Spleen (tissue), 11 donors: ENCODE data around the gene TYRP1. TPM values are rescaled to one million over a fixed set of nuclear protein-coding genes. Genes with fewer than 3 reads are reported as not detected.
A peak's percentile ranks its signal among the peaks of the same experiment; 100 is the strongest.

Source experiments
- DNase-seq: peaks from one replicate; pipeline ENCODE4 v3.0.0-alpha.2; 2020
- H3K27ac ChIP-seq, 8 donors: fragments of 200-600 bp; sonication (generic) in 7 of 8; 1 replicate in 4 of 8; 2 replicates in 4 of 8; pipeline versions ENCODE4 v1.5.0 to v1.8.0; 2016 to 2021; ENCODE audit warnings: inconsistent platforms in 4 of 8, mild to moderate bottlenecking in 4 of 8, moderate library complexity in 1 of 8
- H3K27me3 ChIP-seq, 7 donors: fragments of 200-600 bp; sonication (generic) in 6 of 7; replicated peaks in 1 of 7; 1 replicate in 4 of 7; 2 replicates in 3 of 7; pipeline versions ENCODE4 v1.5.0 to v1.8.0; 2016 to 2021; ENCODE audit warnings: inconsistent platforms in 3 of 7, mild to moderate bottlenecking in 1 of 7
- H3K36me3 ChIP-seq, 6 donors: fragments of 200-600 bp; sonication (generic) in 5 of 6; 1 replicate in 4 of 6; 2 replicates in 2 of 6; pipeline versions ENCODE4 v1.5.0 to v1.8.0; 2016 to 2021; ENCODE audit warnings: inconsistent platforms in 2 of 6
- H3K4me1 ChIP-seq, 6 donors: fragments of 200-600 bp; sonication (generic) in 5 of 6; 1 replicate in 3 of 6; 2 replicates in 3 of 6; pipeline versions ENCODE4 v1.5.0 to v1.8.0; 2016 to 2021; ENCODE audit warnings: inconsistent platforms in 3 of 6
- H3K4me3 ChIP-seq, 8 donors: fragments of 200-600 bp; sonication (generic) in 7 of 8; 1 replicate in 4 of 8; 2 replicates in 4 of 8; pipeline versions ENCODE4 v1.5.0 to v1.8.0; 2016 to 2021; ENCODE audit warnings: inconsistent platforms in 4 of 8, mild to moderate bottlenecking in 4 of 8, moderate library complexity in 2 of 8
- H3K9me3 ChIP-seq, 8 donors: fragments of 200-600 bp; sonication (generic) in 7 of 8; 1 replicate in 4 of 8; 2 replicates in 4 of 8; pipeline versions ENCODE4 v1.5.0 to v1.8.0; 2016 to 2021; ENCODE audit warnings: inconsistent platforms in 4 of 8
- CTCF ChIP-seq, 11 experiments: fragments of 200-600 bp in 7 of 11; fragments of 450-650 bp in 4 of 11; sonication (generic) in 4 of 11; IDR thresholded peaks in 8 of 11; conservative IDR thresholded peaks in 3 of 11; 1 replicate in 7 of 11; 2 replicates in 4 of 11; pipeline versions ENCODE4 v1.4.0 to v1.8.0; 2016 to 2021; ENCODE audit warnings: antibody characterized with exemption in 11 of 11, inconsistent platforms in 4 of 11, mild to moderate bottlenecking in 1 of 11
- POLR2A ChIP-seq, 3 donors: fragments of 450-650 bp; IDR thresholded peaks; one replicate each; pipeline ENCODE4 v1.5.1; 2017; ENCODE audit warnings: antibody characterized with exemption in 3 of 3, mild to moderate bottlenecking in 1 of 3
- POLR2AphosphoS5 ChIP-seq, 3 donors: sonication (generic); formaldehyde crosslinking; IDR thresholded peaks; one replicate each; pipeline ENCODE4 v1.5.1; 2017; ENCODE audit warnings: antibody characterized with exemption in 3 of 3
- WGBS, 5 donors: extraction: QIAGEN DNeasy Blood & Tissue Kit in 3 of 5; methylation state at CpG; one replicate each; pipeline versions ENCODE4 v1.1.5 to v1.1.7; 2013 to 2018; 5-methylcytosine and 5-hydroxymethylcytosine counted together
- intact Hi-C: fragments of 100-400 bp; cut with DNase I; formaldehyde crosslinking; loops from one replicate; pipeline ENCODE4 v1.15.0; 2023; ENCODE audit warnings: low total_unique reads
- polyA plus RNA-seq, 3 donors: library from polyadenylated mRNA; stranded (reverse); fragments of 200-250 nt; gene quantifications; one replicate each; pipeline ENCODE4 v1.2.1, GENCODE V29; 2013
- total RNA-seq, 7 donors: library from RNA; depleted of rRNA in 3 of 7; stranded (reverse); fragments of >200 nt in 3 of 7; fragmentation: NEBNext Ultra II Directional in 4 of 7; extraction: Animal tissue kit (Norgen Biotek cat#: 25700) in 4 of 7; gene quantifications; one replicate each; pipeline versions ENCODE4 v1.1.0 to v1.2.1, GENCODE V29; 2016 to 2021
- donor health status: healthy with polysubstance abuse.
- donor health status: DM: no; HTN: no; CAD: no; lungs with moderate emphysema.
- donor health status: DM: no; HTN: no; CAD: no.
- donor health status: Bipolar disorder and iron deficiency.
- donor health status: healthy.
- donor health status: DM: no; HTN: no; CAD: no.
- donor health status: DM: yes; HTN: yes; CAD: no.

The TYRP1 gene
- total and polyA plus RNA-seq, 10 donors = not detected

GRCh38 chr9:12681620-12682019 is 11.6 kb upstream of the TYRP1 start:
- intact Hi-C loops = no loop called here
- Histone ChIP-seq H3K27me3 (no peaks in the 10 kb centered on the region), H3K36me3 (no peaks in the 10 kb centered on the region), H3K9me3 (no peaks in the 10 kb centered on the region), H3K27ac (no peak overlapping the region), H3K4me1 (no peaks in the 10 kb centered on the region), H3K4me3 (no peak overlapping the region)
- TF ChIP-seq POLR2AphosphoS5 (IDR thresholded peaks at IDR 0.05) = no peak
- no peak for TF ChIP-seq POLR2A (IDR thresholded peaks at IDR 0.05)
- TF ChIP-seq CTCF (IDR thresholded peaks at IDR 0.05 in 8 of 11, conservative IDR thresholded peaks at IDR 0.05 in 3 of 11) = no peak
- no peak for DNase-seq

GRCh38 chr9:12684974-12685373 is 8.2 kb upstream of the TYRP1 start:
- 66 to 76% (median 71%) methylated on average over 1 of the region's 1 CpG for WGBS, 5 donors
- intact Hi-C loops = no loop called here

GRCh38 chr9:12689233-12689632 is 4.0 kb upstream of the TYRP1 start:
- WGBS, 5 donors = 4 to 26% (median 14%) methylated on average over 1 of the region's 1 CpG
- Histone ChIP-seq H3K4me1 (no peaks in the 10 kb centered on the region), H3K27me3 (no peaks in the 10 kb centered on the region), H3K36me3 (no peaks in the 10 kb centered on the region), H3K4me3 (no peak overlapping the region), H3K27ac (no peak overlapping the region), H3K9me3 (peaks cover 0 to 4% (median 0%) of the 10 kb centered on the region in 8 donors)
- TF ChIP-seq CTCF (IDR thresholded peaks at IDR 0.05 in 8 of 11, conservative IDR thresholded peaks at IDR 0.05 in 3 of 11) (no peak), POLR2A (IDR thresholded peaks at IDR 0.05) (no peak), POLR2AphosphoS5 (IDR thresholded peaks at IDR 0.05) (no peak)
- no peak for DNase-seq
- intact Hi-C loops = no loop called here

More at GRCh38 chr9:12684974-12685373, 8.2 kb upstream of the TYRP1 start:
- TF ChIP-seq CTCF (IDR thresholded peaks at IDR 0.05 in 8 of 11, conservative IDR thresholded peaks at IDR 0.05 in 3 of 11) = no peak
- no peak for TF ChIP-seq POLR2A (IDR thresholded peaks at IDR 0.05)
- no peak for TF ChIP-seq POLR2AphosphoS5 (IDR thresholded peaks at IDR 0.05)
- Histone ChIP-seq H3K27ac (no peak overlapping the region), H3K36me3 (no peaks in the 10 kb centered on the region), H3K9me3 (peaks cover 0 to 4% (median 0%) of the 10 kb centered on the region in 8 donors), H3K27me3 (no peaks in the 10 kb centered on the region), H3K4me1 (no peaks in the 10 kb centered on the region), H3K4me3 (no peak overlapping the region)
- DNase-seq = no peak

- intact Hi-C loops = no loop called here
- WGBS, 5 donors = 89 to 96% (median 93%) methylated on average over 7 to 8 of the region's 8 CpGs
- peak; percentile 49 for DNase-seq
- no peak overlapping the region for H3K4me3 ChIP-seq
- peaks cover 0 to 4% (median 0%) of the 10 kb centered on the region in 8 donors for H3K9me3 ChIP-seq
- no peaks in the 10 kb centered on the region for H3K4me1 ChIP-seq
- no peaks in the 10 kb centered on the region for H3K36me3 ChIP-seq
- H3K27ac ChIP-seq = no peak overlapping the region
- TF ChIP-seq CTCF (IDR thresholded peaks at IDR 0.05 in 8 of 11, conservative IDR thresholded peaks at IDR 0.05 in 3 of 11) (no peak), POLR2A (IDR thresholded peaks at IDR 0.05) (no peak), POLR2AphosphoS5 (IDR thresholded peaks at IDR 0.05) (no peak)
- no peaks in the 10 kb centered on the region for H3K27me3 ChIP-seq
Observed at GRCh38 chr9:12694013-12694412, 828 bp downstream of the TYRP1 start.
